Naive thymus-derived CD4-positive, alpha-beta T cell (primary cell): ENCODE measurements around the gene MYH14. TPM values are rescaled to one million over a fixed set of nuclear protein-coding genes. Genes with fewer than 3 reads are reported as not detected.

Experiments
- ATAC-seq: fragments of 150-1000 bp; cut with Tn5 transposase; 2 replicates; pipeline ENCODE4 v1.10.0; 2021; ENCODE audit warnings: mild to moderate bottlenecking, moderate library complexity
- CTCF ChIA-PET: fragments of 350-600 bp; sonication (Branson Sonifier 250); formaldehyde crosslinking; loops from one replicate; lab custom pipeline; 2021; ENCODE audit warnings: antibody characterized with exemption; lab: Charles Lee
- POLR2A ChIA-PET: fragments of 350-600 bp; sonication (Branson Sonifier 250); formaldehyde crosslinking; loops from one replicate; lab custom pipeline; 2021; ENCODE audit warnings: antibody characterized with exemption, inconsistent platforms; lab: Charles Lee
- DNase-seq, 9 donors: peaks; one replicate each; pipeline versions ENCODE4 v3.0.0 to v3.0.0-alpha.2; 2020 to 2022; ENCODE audit warnings: mixed read lengths in 1 of 9
- H3K27ac ChIP-seq: one replicate; pipeline ENCODE4 v1.7.0; 2013; ENCODE audit warnings: mild to moderate bottlenecking, low read depth, low read length, moderate library complexity
- H3K27me3 ChIP-seq, 2 donors: one replicate each; pipeline ENCODE4 v1.7.0; 2013; ENCODE audit warnings: low read length in 2 of 2, mild to moderate bottlenecking in 2 of 2, moderate library complexity in 2 of 2; ENCODE audit not compliant: control insufficient read depth in 2 of 2, insufficient read depth in 2 of 2
- H3K36me3 ChIP-seq, 3 experiments: 1 replicate in 2 of 3; 2 replicates in 1 of 3; pipeline ENCODE4 v1.7.0; 2013; ENCODE audit warnings: low read length in 3 of 3, mild to moderate bottlenecking in 3 of 3, moderate library complexity in 1 of 3; ENCODE audit not compliant: insufficient read depth in 3 of 3, control insufficient read depth in 2 of 3
- H3K4me1 ChIP-seq, 2 donors: one replicate each; pipeline ENCODE4 v1.7.0; 2013; ENCODE audit warnings: low read length in 2 of 2, mild to moderate bottlenecking in 2 of 2, moderate library complexity in 1 of 2; ENCODE audit not compliant: control insufficient read depth in 2 of 2, insufficient read depth in 2 of 2
- H3K4me3 ChIP-seq: 2 replicates; pipeline ENCODE4 v1.7.0; 2013; ENCODE audit warnings: mild to moderate bottlenecking, low read length
- H3K9me3 ChIP-seq, 3 experiments: 1 replicate in 2 of 3; 2 replicates in 1 of 3; pipeline ENCODE4 v1.7.0; 2013; ENCODE audit warnings: low read length in 3 of 3; ENCODE audit not compliant: control insufficient read depth in 2 of 3
- H3K27ac Mint-ChIP-seq, 9 donors: one replicate each; pipeline ENCODE4 v1.8.0; 2020 to 2022; ENCODE audit warnings: mixed read lengths in 9 of 9, mild to moderate bottlenecking in 8 of 9, moderate library complexity in 5 of 9, inconsistent platforms in 2 of 9
- H3K27me3 Mint-ChIP-seq, 5 donors: one replicate each; pipeline ENCODE4 v1.8.0; 2021 to 2022; ENCODE audit warnings: mixed read lengths in 5 of 5, mild to moderate bottlenecking in 1 of 5
- H3K36me3 Mint-ChIP-seq, 5 donors: one replicate each; pipeline ENCODE4 v1.8.0; 2020 to 2022; ENCODE audit warnings: mixed read lengths in 5 of 5, mild to moderate bottlenecking in 3 of 5, inconsistent platforms in 1 of 5
- H3K4me1 Mint-ChIP-seq, 7 donors: one replicate each; pipeline ENCODE4 v1.8.0; 2020 to 2022; ENCODE audit warnings: mixed read lengths in 7 of 7, mild to moderate bottlenecking in 3 of 7, inconsistent platforms in 1 of 7
- H3K4me3 Mint-ChIP-seq, 10 donors: one replicate each; pipeline ENCODE4 v1.8.0; 2020 to 2022; ENCODE audit warnings: mild to moderate bottlenecking in 10 of 10, mixed read lengths in 10 of 10, moderate library complexity in 6 of 10, inconsistent platforms in 2 of 10
- H3K9me3 Mint-ChIP-seq, 11 donors: one replicate each; pipeline ENCODE4 v1.8.0; 2020 to 2022; ENCODE audit warnings: mixed read lengths in 11 of 11, mild to moderate bottlenecking in 4 of 11, inconsistent platforms in 1 of 11, moderate library complexity in 1 of 11
- intact Hi-C, 2 donors: fragments of 100-400 bp; cut with micrococcal nuclease; formaldehyde crosslinking; loops; one replicate each; pipeline ENCODE4 v1.15.1; 2023
- polyA plus RNA-seq, 2 donors: library from polyadenylated mRNA; unstranded; fragments of 300-500 nt; fragmentation: Illumina TruSeq; gene quantifications; one replicate each; pipeline ENCODE4 v1.2.3, GENCODE V29; 2021
- total RNA-seq, 6 experiments: library from RNA in 5 of 6; stranded (reverse) in 5 of 6; gene quantifications; 1 replicate in 5 of 6; 2 replicates in 1 of 6; pipeline ENCODE4 v1.2.3 and lab custom pipeline; 2021 to 2026

MYH14 gene
- total and polyA plus RNA-seq, 7 experiments from 2014 or later: not detected

DNA sequence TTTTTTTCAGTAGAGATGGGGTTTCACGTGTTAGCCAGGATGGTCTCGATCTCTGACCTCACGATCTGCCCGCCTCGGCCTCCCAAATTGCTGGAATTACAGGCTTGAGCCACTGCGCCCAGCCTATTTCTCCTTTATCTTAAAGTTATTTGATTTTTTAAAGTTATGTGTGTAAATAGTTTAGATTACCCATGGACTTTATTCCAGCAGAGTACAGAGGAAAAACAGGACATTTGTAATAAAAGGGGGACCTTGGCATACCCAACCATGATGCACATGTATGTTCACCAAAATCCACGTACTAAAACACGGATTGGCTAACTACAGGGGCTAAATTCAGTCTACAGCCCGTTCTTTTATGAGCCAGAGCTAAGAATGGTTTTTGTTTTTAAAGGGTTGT lies 26.6 kb upstream of the MYH14 start:
- Histone ChIP-seq H3K9me3 (peaks cover 0 to 4% (median 0%) of the 10 kb centered on the region in 3 experiments), H3K27me3 (no peaks in the 10 kb centered on the region), H3K27ac (no peak overlapping the region), H3K36me3 (no peaks in the 10 kb centered on the region), H3K4me1 (no peaks in the 10 kb centered on the region), H3K4me3 (no peak overlapping the region)
- intact Hi-C loops: no loop called here
- Mint-ChIP-seq H3K9me3 (peaks cover 0 to 18% (median 2%) of the 10 kb centered on the region in 11 donors), H3K36me3 (peaks cover 0 to 3% (median 0%) of the 10 kb centered on the region in 5 donors), H3K4me3 (no peak overlapping the region), H3K27me3 (peaks cover 0 to 29% (median 18%) of the 10 kb centered on the region in 5 donors), H3K27ac (no peak overlapping the region), H3K4me1 (peaks cover 0 to 2% (median 0%) of the 10 kb centered on the region in 7 donors)
- CTCF ChIA-PET: interaction anchor here (0.6 kb wide), 1 partner anchor 34 kb away, joined by 3 read pairs; no protein-coding TSS in a partner anchor
- POLR2A ChIA-PET: no interaction called here
- no peak for ATAC-seq
- no peak for DNase-seq

DNA sequence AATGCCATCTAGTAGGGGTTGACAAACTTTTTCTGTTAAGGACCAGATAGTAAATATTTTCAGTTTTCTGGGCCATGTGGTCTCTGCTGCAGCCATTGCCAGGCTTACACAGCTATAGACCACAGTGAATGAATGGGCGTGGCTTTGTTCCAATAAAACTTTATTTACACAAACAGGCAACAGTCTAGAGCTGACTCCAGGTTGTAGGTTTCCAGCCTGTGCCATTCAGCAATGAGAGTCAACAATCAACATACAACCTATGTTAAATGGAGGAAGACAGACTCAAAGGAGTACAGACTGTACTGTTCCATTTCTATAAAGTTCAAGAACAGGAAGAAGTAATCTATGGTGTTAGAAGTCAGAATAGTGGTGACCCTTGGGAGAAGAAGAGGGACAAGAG lies 25.1 kb upstream of the MYH14 start:
- Mint-ChIP-seq H3K36me3 (peaks cover 0 to under 1% (median 0%) of the 10 kb centered on the region in 5 donors), H3K4me3 (no peak overlapping the region), H3K27ac (no peak overlapping the region), H3K4me1 (no peaks in the 10 kb centered on the region), H3K9me3 (peaks cover 0 to 18% (median 2%) of the 10 kb centered on the region in 11 donors), H3K27me3 (peaks cover 0 to 24% (median 15%) of the 10 kb centered on the region in 5 donors)
- Histone ChIP-seq H3K36me3 (no peaks in the 10 kb centered on the region), H3K4me3 (no peak overlapping the region), H3K4me1 (no peaks in the 10 kb centered on the region), H3K9me3 (peaks cover 0 to 4% (median 0%) of the 10 kb centered on the region in 3 experiments), H3K27ac (no peak overlapping the region), H3K27me3 (no peaks in the 10 kb centered on the region)
- intact Hi-C loops: no loop called here
- ATAC-seq (no peak), DNase-seq (no peak)
- CTCF ChIA-PET: no interaction called here
- POLR2A ChIA-PET: no interaction called here

DNA sequence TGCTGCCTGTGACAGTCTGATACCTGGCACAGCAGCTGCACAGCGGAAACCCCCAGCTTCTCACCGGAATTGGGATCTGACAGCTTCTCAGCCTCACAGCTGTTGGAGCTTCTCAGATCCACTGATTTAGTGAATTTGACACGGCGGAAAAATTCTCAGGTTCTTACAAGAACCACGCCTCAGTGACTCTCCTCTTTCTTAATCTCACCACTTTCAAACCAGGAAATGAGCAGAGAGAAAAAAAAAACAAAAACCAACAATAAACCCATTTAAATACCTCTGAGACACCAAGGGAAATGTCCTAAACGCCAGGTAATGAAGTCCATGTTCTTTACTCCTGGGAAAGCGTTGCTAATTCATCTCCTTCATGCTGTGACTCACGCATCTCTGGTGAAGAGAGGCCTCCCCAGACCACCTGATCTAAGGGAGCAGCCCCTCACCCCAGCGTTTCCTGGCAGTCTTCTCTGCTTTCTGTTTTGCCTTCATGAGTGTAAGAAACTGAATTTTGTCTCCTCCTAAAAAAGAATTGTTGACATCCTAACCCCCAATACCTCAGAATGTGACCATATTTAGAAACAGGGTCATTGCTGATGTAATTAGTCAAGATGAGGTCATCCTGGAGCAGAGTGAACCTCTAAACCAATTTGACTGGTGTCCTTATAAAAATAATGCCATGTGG lies 24.4 kb upstream of the MYH14 start:
- no peak overlapping the region for H3K4me3 Mint-ChIP-seq

DNA sequence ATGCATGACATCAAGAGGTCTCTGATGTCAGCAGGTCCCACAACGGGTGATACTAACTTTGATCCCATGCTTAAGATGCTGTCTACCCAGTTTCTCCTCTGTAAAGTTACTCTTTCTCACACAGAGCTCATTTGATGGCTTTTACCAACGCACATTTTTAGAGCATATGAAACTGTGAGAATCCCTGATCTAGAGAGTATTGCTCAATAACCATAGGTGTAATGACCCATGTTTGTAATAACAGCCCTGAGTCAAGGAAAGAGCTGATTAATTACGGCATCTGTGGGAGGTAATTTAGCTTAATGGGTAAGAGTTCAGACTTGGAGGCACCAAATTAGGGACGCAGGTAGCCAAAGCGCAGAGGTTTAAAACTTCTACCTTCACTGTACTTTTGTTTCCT lies 22.3 kb upstream of the MYH14 start:
- Histone ChIP-seq H3K9me3 (peaks cover 0 to 4% (median 0%) of the 10 kb centered on the region in 3 experiments), H3K27ac (no peak overlapping the region), H3K36me3 (no peaks in the 10 kb centered on the region), H3K4me3 (no peak overlapping the region), H3K27me3 (no peaks in the 10 kb centered on the region), H3K4me1 (no peaks in the 10 kb centered on the region)
- ATAC-seq (no peak), DNase-seq (no peak)
- ChIA-PET POLR2A (no interaction called here), CTCF (interaction anchor here (0.6 kb wide), 1 partner anchor 666 kb away, joined by 4 read pairs; no protein-coding TSS in a partner anchor)
- Mint-ChIP-seq H3K4me3 (no peak overlapping the region), H3K27ac (no peak overlapping the region), H3K27me3 (peaks cover 0 to 21% (median 12%) of the 10 kb centered on the region in 5 donors), H3K36me3 (no peaks in the 10 kb centered on the region), H3K4me1 (no peaks in the 10 kb centered on the region), H3K9me3 (peaks cover 0 to 19% (median 2%) of the 10 kb centered on the region in 11 donors)
- intact Hi-C loops: no loop called here

More for the DNA sequence above, 24.4 kb upstream of the MYH14 start:
- intact Hi-C loops: no loop called here
- H3K27ac ChIP-seq: no peak overlapping the region
- no peaks in the 10 kb centered on the region for H3K36me3 ChIP-seq
- ATAC-seq (no peak), DNase-seq (no peak)
- ChIA-PET POLR2A (no interaction called here), CTCF (no interaction called here)
- H3K27me3 Mint-ChIP-seq: peaks cover 0 to 24% (median 14%) of the 10 kb centered on the region in 5 donors
- peaks cover 0 to 4% (median 0%) of the 10 kb centered on the region in 3 experiments for H3K9me3 ChIP-seq
- H3K9me3 Mint-ChIP-seq: peaks cover 0 to 18% (median 2%) of the 10 kb centered on the region in 11 donors
- H3K27me3 ChIP-seq: no peaks in the 10 kb centered on the region
- H3K4me1 ChIP-seq: no peaks in the 10 kb centered on the region
- H3K4me3 ChIP-seq: no peak overlapping the region
- no peak overlapping the region for H3K27ac Mint-ChIP-seq
- H3K4me1 Mint-ChIP-seq: no peaks in the 10 kb centered on the region
- no peaks in the 10 kb centered on the region for H3K36me3 Mint-ChIP-seq

DNA sequence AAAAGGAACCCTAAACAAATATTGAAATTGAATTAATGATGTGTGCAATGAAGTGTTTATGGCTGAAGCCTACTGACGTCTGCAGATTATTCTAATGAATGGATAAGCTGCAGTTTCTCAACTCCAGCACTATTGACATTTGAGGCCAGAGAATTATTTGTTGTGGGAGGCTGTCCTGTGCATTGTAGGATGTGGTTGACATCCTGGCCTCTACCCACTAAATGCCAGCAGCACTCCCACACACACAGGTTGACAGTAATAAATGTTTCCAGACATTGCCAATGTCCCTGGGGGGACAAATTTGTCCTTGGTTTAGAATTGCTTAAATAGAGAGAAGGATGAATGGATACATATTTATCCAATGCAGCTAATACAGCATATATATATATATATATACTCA lies 19.2 kb upstream of the MYH14 start:
- CTCF ChIA-PET: interaction anchor here (0.6 kb wide), 1 partner anchor 94 kb away, joined by 8 read pairs; no protein-coding TSS in a partner anchor
- Mint-ChIP-seq H3K27me3 (peaks cover 0 to 32% (median 11%) of the 10 kb centered on the region in 5 donors), H3K4me3 (no peak overlapping the region)

DNA sequence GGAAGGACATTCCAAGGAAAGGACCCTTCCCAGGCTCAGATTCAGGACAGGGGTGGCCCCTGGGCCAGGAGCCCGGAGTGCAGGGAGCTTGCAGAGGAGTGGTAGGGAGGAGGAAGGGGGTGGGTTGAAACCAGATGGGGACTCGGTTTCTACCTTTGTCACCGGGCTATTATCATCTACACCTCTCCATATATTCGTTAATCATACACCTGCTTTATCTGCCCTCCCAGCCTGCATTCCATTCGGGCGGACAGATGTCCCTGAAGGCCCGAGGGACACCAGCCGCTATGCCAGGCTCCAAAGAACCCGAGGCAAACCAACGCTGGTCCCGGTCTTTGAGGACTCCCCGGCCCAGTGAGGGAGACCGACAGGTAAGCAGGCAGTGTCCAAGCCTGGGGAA lies 15.5 kb upstream of the MYH14 start:
- DNase-seq (no peak), ATAC-seq (no peak)
- Mint-ChIP-seq H3K9me3 (peaks cover 0 to 16% (median 3%) of the 10 kb centered on the region in 11 donors), H3K27me3 (peaks cover 0 to 30% (median 16%) of the 10 kb centered on the region in 5 donors), H3K27ac (no peak overlapping the region), H3K4me3 (no peak overlapping the region), H3K4me1 (peaks cover 0 to 2% (median 0%) of the 10 kb centered on the region in 7 donors), H3K36me3 (peaks cover 0 to 8% (median 0%) of the 10 kb centered on the region in 5 donors)
- intact Hi-C loops: no loop called here
- ChIA-PET CTCF (no interaction called here), POLR2A (no interaction called here)
- H3K27me3 ChIP-seq: no peaks in the 10 kb centered on the region
- no peak overlapping the region for H3K27ac ChIP-seq
- no peaks in the 10 kb centered on the region for H3K4me1 ChIP-seq
- no peak overlapping the region for H3K4me3 ChIP-seq
- H3K9me3 ChIP-seq: no peaks in the 10 kb centered on the region
- H3K36me3 ChIP-seq: no peaks in the 10 kb centered on the region

More for the DNA sequence above, 19.2 kb upstream of the MYH14 start:
- no peaks in the 10 kb centered on the region for H3K4me1 ChIP-seq
- H3K9me3 ChIP-seq: peaks cover 0 to 4% (median 0%) of the 10 kb centered on the region in 3 experiments
- Mint-ChIP-seq H3K9me3 (peaks cover 0 to 20% (median 3%) of the 10 kb centered on the region in 11 donors), H3K36me3 (peaks cover 0 to 3% (median 0%) of the 10 kb centered on the region in 5 donors), H3K4me1 (peaks cover 0 to 1% (median 0%) of the 10 kb centered on the region in 7 donors), H3K27ac (no peak overlapping the region)
- DNase-seq (no peak), ATAC-seq (no peak)
- POLR2A ChIA-PET: no interaction called here
- no peaks in the 10 kb centered on the region for H3K27me3 ChIP-seq
- no peaks in the 10 kb centered on the region for H3K36me3 ChIP-seq
- intact Hi-C loops: no loop called here
- no peak overlapping the region for H3K27ac ChIP-seq
- no peak overlapping the region for H3K4me3 ChIP-seq
